ENCODE results near the gene SARNP. TPM values are rescaled to one million over a fixed set of nuclear protein-coding genes. Genes with fewer than 3 reads are reported as not detected.
A peak's percentile ranks its signal among the peaks of the same experiment; 100 is the strongest.

The SARNP gene
- total and polyA plus RNA-seq, 4 experiments from 2014 or later: 47.7 to 122 (median 69.8) TPM

GRCh38 chr12:55780685-55781084 lies 36.8 kb downstream of the SARNP start:
- Mint-ChIP-seq H3K4me1 (peaks cover 7 to 24% (median 13%) of the 10 kb centered on the region in 4 donors), H3K36me3 (peaks cover 38 to 80% of the 10 kb centered on the region in 2 donors), H3K4me3 (peak overlapping the region in 2 of 8 donors; percentile 43 to 48), H3K27me3 (no peaks in the 10 kb centered on the region), H3K9me3 (no peaks in the 10 kb centered on the region), H3K27ac (peak overlapping the region in 5 of 7 donors; percentile 10 to 85 (median 46))
- intact Hi-C loops (cut with micrococcal nuclease): no loop called here
- no peak for DNase-seq
- ChIA-PET POLR2A (ENCODE audit: partially characterized antibody) (no interaction called here), CTCF (ENCODE audit: partially characterized antibody) (interaction anchor here (3.1 kb wide), 1 partner anchor 159 kb away, joined by 7 read pairs; no protein-coding TSS in a partner anchor)
- Histone ChIP-seq H3K9me3 (ENCODE audit: control insufficient read depth in 1 of 2, low read length in 2 of 2) (no peaks in the 10 kb centered on the region), H3K27me3 (ENCODE audit: insufficient read depth, low read length) (no peaks in the 10 kb centered on the region), H3K36me3 (ENCODE audit: insufficient read depth, low read length) (peaks cover 28% of the 10 kb centered on the region), H3K27ac (ENCODE audit: low read depth, low read length) (no peak overlapping the region), H3K4me1 (ENCODE audit: insufficient read depth, low read length) (peaks cover 11% of the 10 kb centered on the region), H3K4me3 (ENCODE audit: low read length in 2 of 2) (no peak overlapping the region)

DNA sequence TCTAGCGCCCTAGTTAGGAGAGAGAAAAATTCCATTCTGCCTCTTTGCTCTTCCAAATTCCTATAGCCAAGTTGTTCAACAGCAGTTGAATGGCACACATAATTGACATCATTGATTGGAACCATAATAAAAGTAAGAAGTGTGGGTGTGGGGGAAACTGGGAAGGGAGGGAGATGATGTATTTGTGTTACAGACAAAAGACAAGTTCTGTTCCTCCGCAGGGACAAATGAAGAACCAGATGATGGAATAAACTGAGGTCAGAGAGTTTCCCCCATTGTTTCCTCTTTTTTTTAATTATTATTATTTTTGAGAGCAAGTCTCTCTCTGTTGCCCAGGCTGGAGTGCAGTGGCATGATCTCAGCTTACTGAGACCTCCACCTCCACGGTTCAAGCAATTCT lies 39.7 kb downstream of the SARNP start:
- Mint-ChIP-seq H3K4me3 (no peak overlapping the region), H3K36me3 (peaks cover 24 to 64% of the 10 kb centered on the region in 2 donors), H3K4me1 (peaks cover 8 to 29% (median 14%) of the 10 kb centered on the region in 4 donors), H3K9me3 (no peaks in the 10 kb centered on the region), H3K27me3 (no peaks in the 10 kb centered on the region), H3K27ac (peak overlapping the region in 2 of 7 donors; percentile 50 to 72)
- H3K9me3 ChIP-seq (ENCODE audit: control insufficient read depth in 1 of 2, low read length in 2 of 2): no peaks in the 10 kb centered on the region
- ChIA-PET CTCF (ENCODE audit: partially characterized antibody) (no interaction called here), POLR2A (ENCODE audit: partially characterized antibody) (no interaction called here)
- no peak for DNase-seq
- no peak overlapping the region for H3K27ac ChIP-seq (ENCODE audit: low read depth, low read length)
- no peaks in the 10 kb centered on the region for H3K27me3 ChIP-seq (ENCODE audit: insufficient read depth, low read length)
- H3K36me3 ChIP-seq (ENCODE audit: insufficient read depth, low read length): peaks cover 13% of the 10 kb centered on the region
- intact Hi-C loops (cut with micrococcal nuclease): no loop called here
- H3K4me3 ChIP-seq (ENCODE audit: low read length in 2 of 2): no peak overlapping the region
- H3K4me1 ChIP-seq (ENCODE audit: insufficient read depth, low read length): peaks cover 11% of the 10 kb centered on the region

- Mint-ChIP-seq H3K27ac (peak overlapping the region in 3 of 7 donors; percentile 27 to 84 (median 57)), H3K4me3 (no peak overlapping the region), H3K9me3 (no peaks in the 10 kb centered on the region), H3K27me3 (no peaks in the 10 kb centered on the region), H3K36me3 (peaks cover 26 to 57% of the 10 kb centered on the region in 2 donors), H3K4me1 (peaks cover 8 to 14% (median 13%) of the 10 kb centered on the region in 4 donors)
- CTCF ChIA-PET (ENCODE audit: partially characterized antibody): interaction anchor here (1.0 kb wide), 1 partner anchor 224 kb away, joined by 4 read pairs; no protein-coding TSS in a partner anchor
- Histone ChIP-seq H3K4me3 (ENCODE audit: low read length in 2 of 2) (no peak overlapping the region), H3K27ac (ENCODE audit: low read depth, low read length) (no peak overlapping the region), H3K36me3 (ENCODE audit: insufficient read depth, low read length) (peaks cover 13% of the 10 kb centered on the region), H3K4me1 (ENCODE audit: insufficient read depth, low read length) (no peaks in the 10 kb centered on the region), H3K9me3 (ENCODE audit: control insufficient read depth in 1 of 2, low read length in 2 of 2) (no peaks in the 10 kb centered on the region), H3K27me3 (ENCODE audit: insufficient read depth, low read length) (no peaks in the 10 kb centered on the region)
- intact Hi-C loops (cut with micrococcal nuclease): no loop called here
- DNase-seq: no peak
- POLR2A ChIA-PET (ENCODE audit: partially characterized antibody): interaction anchor here (1.0 to 1.3 kb wide), 3 partner anchors 23 to 161 kb away, joined by 3 read pairs; no protein-coding TSS in a partner anchor
These were observed 45.8 kb downstream of the SARNP start for GRCh38 chr12:55771736-55772135.

DNA sequence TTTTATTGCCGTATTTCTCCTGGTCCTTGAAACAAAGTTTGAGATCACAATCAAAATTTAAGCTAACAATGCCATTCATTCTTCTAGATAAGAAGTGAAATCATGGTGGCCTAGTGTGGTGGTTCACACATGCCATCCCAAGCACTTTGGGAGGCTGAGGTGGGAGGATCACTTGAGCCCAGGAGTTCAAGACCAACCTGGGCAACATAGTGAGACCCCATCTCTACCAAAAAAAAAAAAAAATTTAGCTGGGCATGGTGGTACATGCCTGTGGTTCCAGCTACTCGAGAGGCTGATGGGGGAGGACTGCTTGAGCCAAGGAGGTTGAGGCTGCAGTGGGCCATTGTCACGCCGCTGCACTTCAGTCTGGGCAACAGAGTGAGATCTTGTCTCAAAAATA lies 50.4 kb downstream of the SARNP start:
- Mint-ChIP-seq H3K4me3 (no peak overlapping the region), H3K27ac (peak overlapping the region in 1 of 7 donors; percentile 55), H3K4me1 (peaks cover 4 to 13% (median 5%) of the 10 kb centered on the region in 4 donors), H3K36me3 (peaks cover 26 to 52% of the 10 kb centered on the region in 2 donors), H3K27me3 (no peaks in the 10 kb centered on the region), H3K9me3 (no peaks in the 10 kb centered on the region)
- Histone ChIP-seq H3K27me3 (ENCODE audit: insufficient read depth, low read length) (no peaks in the 10 kb centered on the region), H3K4me1 (ENCODE audit: insufficient read depth, low read length) (no peaks in the 10 kb centered on the region), H3K36me3 (ENCODE audit: insufficient read depth, low read length) (peaks cover 12% of the 10 kb centered on the region), H3K9me3 (ENCODE audit: control insufficient read depth in 1 of 2, low read length in 2 of 2) (no peaks in the 10 kb centered on the region), H3K4me3 (ENCODE audit: low read length in 2 of 2) (no peak overlapping the region), H3K27ac (ENCODE audit: low read depth, low read length) (no peak overlapping the region)
- POLR2A ChIA-PET (ENCODE audit: partially characterized antibody): no interaction called here
- no peak for DNase-seq
- CTCF ChIA-PET (ENCODE audit: partially characterized antibody): interaction anchor here (0.6 to 1.5 kb wide), 2 partner anchors 173 to 206 kb away, joined by 3 to 5 read pairs; no protein-coding TSS in a partner anchor
- intact Hi-C loops (cut with micrococcal nuclease): no loop called here

- ChIA-PET CTCF (ENCODE audit: partially characterized antibody) (interaction anchor here (0.5 to 1.5 kb wide), 4 partner anchors 11 to 582 kb away, joined by 3 to 5 read pairs (median 4); no protein-coding TSS in a partner anchor), POLR2A (ENCODE audit: partially characterized antibody) (interaction anchor here (0.7 to 1.3 kb wide), 2 partner anchors 13 to 27 kb away, joined by 3 read pairs; no protein-coding TSS in a partner anchor)
- no peak for DNase-seq
- Mint-ChIP-seq H3K9me3 (no peaks in the 10 kb centered on the region), H3K27ac (peak overlapping the region in 5 of 7 donors; percentile 9 to 74 (median 56)), H3K36me3 (peaks cover 15 to 45% of the 10 kb centered on the region in 2 donors), H3K27me3 (no peaks in the 10 kb centered on the region), H3K4me1 (peaks cover 0 to 10% (median 5%) of the 10 kb centered on the region in 4 donors), H3K4me3 (no peak overlapping the region)
- Histone ChIP-seq H3K4me3 (ENCODE audit: low read length in 2 of 2) (no peak overlapping the region), H3K36me3 (ENCODE audit: insufficient read depth, low read length) (peaks cover 5% of the 10 kb centered on the region), H3K27ac (ENCODE audit: low read depth, low read length) (no peak overlapping the region), H3K9me3 (ENCODE audit: control insufficient read depth in 1 of 2, low read length in 2 of 2) (no peaks in the 10 kb centered on the region), H3K4me1 (ENCODE audit: insufficient read depth, low read length) (no peaks in the 10 kb centered on the region), H3K27me3 (ENCODE audit: insufficient read depth, low read length) (no peaks in the 10 kb centered on the region)
- intact Hi-C loops (cut with micrococcal nuclease): no loop called here
These were observed 51.7 kb downstream of the SARNP start for GRCh38 chr12:55765736-55766290.

DNA sequence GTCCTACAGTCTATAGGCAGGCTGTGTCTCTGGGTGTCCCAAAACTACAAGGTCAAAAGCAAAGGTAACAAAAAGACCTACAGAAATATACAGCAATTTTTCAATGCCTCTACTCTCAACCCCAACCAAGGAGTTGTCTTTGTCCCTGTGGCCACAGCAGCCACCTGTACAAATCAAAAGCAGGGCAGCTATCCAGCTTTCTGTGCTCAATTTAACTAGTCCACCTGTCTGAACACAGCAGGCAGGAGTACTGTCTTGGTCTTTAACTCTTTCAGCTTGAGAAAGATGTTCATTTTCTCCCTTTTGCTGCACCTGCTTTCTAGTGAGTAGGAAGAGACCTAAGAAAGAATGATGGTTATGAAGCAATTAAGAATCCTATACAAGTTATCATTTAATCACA lies 54.9 kb downstream of the SARNP start:
- POLR2A ChIA-PET (ENCODE audit: partially characterized antibody): no interaction called here
- peaks cover 15% of the 10 kb centered on the region for H3K36me3 ChIP-seq (ENCODE audit: insufficient read depth, low read length)
- intact Hi-C loops (cut with micrococcal nuclease): no loop called here

DNA sequence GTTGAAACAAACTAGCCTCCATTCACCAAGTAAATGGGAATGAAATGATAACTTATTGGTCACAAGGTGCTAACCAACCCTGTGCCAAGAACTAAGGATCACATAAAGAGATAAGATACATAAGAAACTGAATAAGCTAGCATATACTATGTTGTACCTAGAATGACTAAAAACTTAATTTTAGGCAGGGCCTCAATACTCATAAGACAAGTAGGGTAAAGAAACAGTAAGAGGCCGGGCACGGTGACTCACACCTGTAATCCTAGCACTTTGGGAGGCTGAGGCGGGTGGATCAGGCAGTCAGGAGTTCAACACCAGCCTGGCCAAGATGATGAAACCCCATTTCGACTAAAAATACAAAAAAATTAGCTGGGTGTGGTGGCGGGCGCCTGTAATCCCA lies 56.9 kb downstream of the SARNP start:
- H3K4me3 Mint-ChIP-seq: no peak overlapping the region
- no peaks in the 10 kb centered on the region for H3K9me3 Mint-ChIP-seq
- ChIA-PET CTCF (ENCODE audit: partially characterized antibody) (interaction anchor here (1.4 kb wide), 1 partner anchor 12 kb away, joined by 4 read pairs; no protein-coding TSS in a partner anchor), POLR2A (ENCODE audit: partially characterized antibody) (no interaction called here)
- H3K27ac ChIP-seq (ENCODE audit: low read depth, low read length): no peak overlapping the region
- no peaks in the 10 kb centered on the region for H3K4me1 ChIP-seq (ENCODE audit: insufficient read depth, low read length)
- no peaks in the 10 kb centered on the region for H3K27me3 ChIP-seq (ENCODE audit: insufficient read depth, low read length)
- peak overlapping the region; percentile 6 to 84 (median 36) for H3K27ac Mint-ChIP-seq
- peaks cover 30% of the 10 kb centered on the region for H3K36me3 ChIP-seq (ENCODE audit: insufficient read depth, low read length)
- H3K36me3 Mint-ChIP-seq: peaks cover 25 to 52% of the 10 kb centered on the region in 2 donors
- H3K27me3 Mint-ChIP-seq: no peaks in the 10 kb centered on the region
- no peak overlapping the region for H3K4me3 ChIP-seq (ENCODE audit: low read length in 2 of 2)
- no peaks in the 10 kb centered on the region for H3K9me3 ChIP-seq (ENCODE audit: control insufficient read depth in 1 of 2, low read length in 2 of 2)
- DNase-seq: no peak
- intact Hi-C loops (cut with micrococcal nuclease): no loop called here
- peaks cover 0 to 4% (median 2%) of the 10 kb centered on the region in 4 donors for H3K4me1 Mint-ChIP-seq

More for the DNA sequence above, 54.9 kb downstream of the SARNP start:
- peaks cover 0 to 8% (median 2%) of the 10 kb centered on the region in 4 donors for H3K4me1 Mint-ChIP-seq
- H3K36me3 Mint-ChIP-seq: peaks cover 19 to 47% of the 10 kb centered on the region in 2 donors
- Histone ChIP-seq H3K27ac (ENCODE audit: low read depth, low read length) (no peak overlapping the region), H3K4me1 (ENCODE audit: insufficient read depth, low read length) (no peaks in the 10 kb centered on the region), H3K4me3 (ENCODE audit: low read length in 2 of 2) (no peak overlapping the region), H3K9me3 (ENCODE audit: control insufficient read depth in 1 of 2, low read length in 2 of 2) (no peaks in the 10 kb centered on the region), H3K27me3 (ENCODE audit: insufficient read depth, low read length) (no peaks in the 10 kb centered on the region)
- no peaks in the 10 kb centered on the region for H3K27me3 Mint-ChIP-seq
- no peak overlapping the region for H3K27ac Mint-ChIP-seq
- H3K4me3 Mint-ChIP-seq: no peak overlapping the region
- no peak for DNase-seq
- CTCF ChIA-PET (ENCODE audit: partially characterized antibody): no interaction called here
- H3K9me3 Mint-ChIP-seq: no peaks in the 10 kb centered on the region

Data from CD4-positive, alpha-beta memory T cell (primary cell).